Neural progenitor cell (in vitro differentiated cells): Measurements from ENCODE around the gene SLC25A27.

Source experiments
- EZH2 ChIP-seq: fragments of 200-600 bp; sonication (generic); IDR thresholded peaks from 2 replicates; pipeline ENCODE4 v1.6.1; 2017; ENCODE audit warnings: antibody characterized with exemption, mild to moderate bottlenecking, moderate library complexity
- EZH2phosphoT487 ChIP-seq: fragments of 200-600 bp; sonication (generic); IDR thresholded peaks from 2 replicates; pipeline ENCODE4 v1.6.1; 2017; ENCODE audit warnings: antibody characterized with exemption
- TF ChIP-seq, protein P1 (sequence below): fragments of 200-600 bp; sonication (generic); IDR thresholded peaks from 2 replicates; pipeline ENCODE4 v1.5.1; 2017; ENCODE audit warnings: antibody characterized with exemption, mild to moderate bottlenecking

GRCh38 chr6:46638650-46639049 is 14.1 kb upstream of the SLC25A27 start:
- TF ChIP-seq, protein P1, sequence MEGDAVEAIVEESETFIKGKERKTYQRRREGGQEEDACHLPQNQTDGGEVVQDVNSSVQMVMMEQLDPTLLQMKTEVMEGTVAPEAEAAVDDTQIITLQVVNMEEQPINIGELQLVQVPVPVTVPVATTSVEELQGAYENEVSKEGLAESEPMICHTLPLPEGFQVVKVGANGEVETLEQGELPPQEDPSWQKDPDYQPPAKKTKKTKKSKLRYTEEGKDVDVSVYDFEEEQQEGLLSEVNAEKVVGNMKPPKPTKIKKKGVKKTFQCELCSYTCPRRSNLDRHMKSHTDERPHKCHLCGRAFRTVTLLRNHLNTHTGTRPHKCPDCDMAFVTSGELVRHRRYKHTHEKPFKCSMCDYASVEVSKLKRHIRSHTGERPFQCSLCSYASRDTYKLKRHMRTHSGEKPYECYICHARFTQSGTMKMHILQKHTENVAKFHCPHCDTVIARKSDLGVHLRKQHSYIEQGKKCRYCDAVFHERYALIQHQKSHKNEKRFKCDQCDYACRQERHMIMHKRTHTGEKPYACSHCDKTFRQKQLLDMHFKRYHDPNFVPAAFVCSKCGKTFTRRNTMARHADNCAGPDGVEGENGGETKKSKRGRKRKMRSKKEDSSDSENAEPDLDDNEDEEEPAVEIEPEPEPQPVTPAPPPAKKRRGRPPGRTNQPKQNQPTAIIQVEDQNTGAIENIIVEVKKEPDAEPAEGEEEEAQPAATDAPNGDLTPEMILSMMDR: no peak
- TF ChIP-seq EZH2: no peak
- no peak for TF ChIP-seq EZH2phosphoT487
